HG02852 (cell line): ENCODE data around the gene NDUFB5.
"Not testable (repeated sequence)": the region's sequence is repeated elsewhere in the genome, so short reads cannot be mapped to it uniquely, and the experiment has no call there.

Experiments used
- ATAC-seq: cut with Tn5 transposase; IDR thresholded peaks from one replicate; pipeline ENCODE4 v1.9.1; 2021; ENCODE audit warnings: mild to moderate bottlenecking, moderate library complexity; ENCODE audit not compliant: unreplicated experiment

Gene NDUFB5

DNA sequence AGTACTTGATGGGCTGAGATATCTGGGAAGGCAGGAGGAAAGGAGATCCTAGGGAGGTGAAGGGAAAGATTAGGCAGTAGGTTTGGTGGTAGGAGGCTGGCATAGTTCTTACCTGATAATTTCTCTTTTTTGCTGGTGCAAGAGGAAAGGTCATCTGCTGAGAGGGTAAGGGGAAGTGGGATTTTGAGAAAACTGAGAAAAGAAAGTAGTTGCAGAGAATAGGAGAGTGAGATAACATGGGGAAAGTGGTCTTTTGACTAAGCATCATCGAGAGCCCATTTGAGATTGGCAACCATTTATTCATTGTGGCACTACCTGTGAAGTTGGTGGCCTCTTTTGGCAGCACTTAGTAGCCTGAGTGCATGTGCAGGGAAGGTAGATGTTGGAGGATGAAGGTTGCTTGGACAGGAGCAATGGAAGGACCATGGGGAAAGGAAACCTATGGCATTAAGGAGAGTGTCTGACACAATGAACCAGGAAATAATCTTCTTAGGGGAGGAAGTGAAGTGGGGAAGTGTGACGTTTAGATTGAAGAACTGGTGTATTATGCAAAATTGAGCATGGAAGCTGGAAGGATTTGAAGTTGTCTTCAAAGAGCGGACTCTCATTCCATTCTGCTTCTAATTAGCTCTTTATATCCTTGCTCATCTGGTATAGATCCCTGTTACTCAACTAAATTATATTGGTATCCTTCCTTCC is 26.3 kb downstream of the NDUFB5 start:
- ATAC-seq, result no peak

DNA sequence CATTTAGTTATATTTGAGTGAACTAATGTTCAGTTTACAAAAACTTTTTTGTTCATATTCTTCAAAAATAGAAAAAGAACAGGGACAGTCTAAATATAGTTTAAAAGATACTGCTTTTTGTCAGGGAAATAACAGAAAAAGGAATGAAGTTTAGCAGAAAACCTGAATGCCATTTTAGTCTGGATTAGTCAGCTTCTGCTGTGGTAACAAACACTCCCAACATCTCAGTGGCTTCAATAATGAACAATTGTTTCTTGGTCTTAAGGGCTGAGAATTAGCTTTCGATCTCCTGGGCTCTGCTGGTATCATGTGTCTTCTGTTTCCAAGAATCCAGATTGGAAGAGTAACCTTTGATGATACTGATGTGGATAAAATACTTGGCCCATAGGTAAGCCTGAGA is 35.9 kb downstream of the NDUFB5 start:
- ATAC-seq, result no peak

DNA sequence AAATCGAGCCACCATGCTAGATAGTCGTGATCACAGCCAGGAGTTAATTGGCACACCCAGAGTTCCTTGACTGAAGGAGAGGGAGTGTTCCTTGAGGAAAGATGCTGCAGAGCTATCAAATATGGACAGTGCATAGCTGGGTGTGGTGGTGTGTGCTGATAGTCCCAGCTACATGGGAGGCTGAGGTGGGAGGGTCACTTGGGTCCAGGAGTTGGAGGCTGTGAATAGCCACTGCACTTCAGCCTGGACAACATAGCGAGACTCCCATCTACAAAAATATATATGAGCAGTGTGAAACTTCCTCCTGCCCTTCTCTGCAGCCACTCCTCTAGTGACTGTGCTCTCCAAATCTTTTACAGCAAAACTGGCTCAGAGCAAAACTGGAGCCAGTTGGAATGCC is 38.3 kb downstream of the NDUFB5 start:
- ATAC-seq, result no peak

DNA sequence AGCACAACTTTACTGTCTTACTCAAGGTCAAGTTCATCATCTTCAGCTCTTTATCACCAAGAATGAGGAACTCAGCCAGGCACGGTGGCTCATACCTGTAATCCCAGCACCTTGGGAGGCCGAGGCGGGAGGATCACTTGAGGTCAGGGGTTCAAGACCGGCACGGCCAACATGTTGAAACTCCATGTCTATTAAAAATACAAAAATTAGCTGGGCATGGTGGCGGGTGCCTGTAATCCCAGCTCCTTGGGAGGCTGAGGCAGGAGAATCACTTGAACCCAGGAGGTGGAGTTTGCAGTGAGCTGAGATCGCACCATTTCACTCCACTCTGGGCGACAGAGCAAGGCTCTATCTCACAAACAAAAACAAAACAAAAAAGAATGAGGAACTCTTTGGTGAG is 39.2 kb downstream of the NDUFB5 start:
- not testable (repeated sequence) for ATAC-seq

DNA sequence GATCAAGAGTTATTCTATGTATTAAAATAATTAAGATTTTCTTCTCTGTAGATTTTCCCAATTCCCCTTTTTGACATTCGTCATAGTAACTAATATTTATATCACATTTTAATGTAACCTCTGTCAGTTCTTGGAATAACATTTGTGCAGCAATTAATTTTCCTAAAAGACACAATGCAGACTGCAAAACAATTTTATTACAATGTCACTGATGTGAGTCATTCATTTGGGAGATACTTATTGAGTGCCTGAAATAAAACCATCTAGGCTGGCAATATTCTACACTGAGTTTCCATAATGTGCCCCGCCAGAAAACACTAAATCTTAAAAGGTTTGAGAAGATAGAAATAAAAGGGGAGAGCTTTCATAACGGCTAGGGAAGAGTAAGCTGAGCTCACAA is 41.6 kb downstream of the NDUFB5 start:
- no peak for ATAC-seq

DNA sequence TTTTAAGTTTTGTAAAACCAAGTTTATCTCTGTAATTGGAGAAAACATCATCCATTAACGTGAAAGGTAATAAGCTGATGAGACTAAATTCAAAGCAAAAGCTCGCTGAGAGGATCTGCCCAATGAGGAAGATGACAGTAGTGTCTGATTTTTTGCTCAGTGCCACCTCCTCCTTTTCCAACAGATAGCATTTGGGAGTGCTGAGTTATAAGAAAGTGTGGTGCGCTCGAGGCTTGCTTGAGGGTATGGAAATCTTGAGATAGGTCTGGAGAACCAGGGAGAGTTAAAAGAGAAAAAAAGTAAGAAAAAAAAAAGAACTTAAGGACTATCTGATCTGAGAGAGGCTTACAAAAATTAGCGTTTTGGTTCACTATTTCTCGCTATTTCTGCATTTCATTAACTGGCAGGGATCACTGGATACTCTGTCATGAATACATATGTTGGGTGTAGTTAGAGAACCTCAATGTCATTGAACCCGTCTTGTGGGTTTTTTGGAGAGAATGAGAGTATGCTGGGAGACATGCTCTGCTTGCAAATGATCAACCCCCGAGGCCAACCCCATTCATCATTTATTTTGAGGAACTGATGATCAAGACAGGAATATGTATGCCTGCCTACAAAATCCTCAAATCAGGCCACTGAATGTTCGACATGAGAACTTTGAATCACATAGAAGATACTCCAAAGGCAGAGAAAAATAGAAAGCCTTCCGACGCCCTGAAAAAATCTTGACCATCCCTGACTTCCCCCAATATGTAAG is 47.3 kb downstream of the NDUFB5 start:
- ATAC-seq, result no peak

DNA sequence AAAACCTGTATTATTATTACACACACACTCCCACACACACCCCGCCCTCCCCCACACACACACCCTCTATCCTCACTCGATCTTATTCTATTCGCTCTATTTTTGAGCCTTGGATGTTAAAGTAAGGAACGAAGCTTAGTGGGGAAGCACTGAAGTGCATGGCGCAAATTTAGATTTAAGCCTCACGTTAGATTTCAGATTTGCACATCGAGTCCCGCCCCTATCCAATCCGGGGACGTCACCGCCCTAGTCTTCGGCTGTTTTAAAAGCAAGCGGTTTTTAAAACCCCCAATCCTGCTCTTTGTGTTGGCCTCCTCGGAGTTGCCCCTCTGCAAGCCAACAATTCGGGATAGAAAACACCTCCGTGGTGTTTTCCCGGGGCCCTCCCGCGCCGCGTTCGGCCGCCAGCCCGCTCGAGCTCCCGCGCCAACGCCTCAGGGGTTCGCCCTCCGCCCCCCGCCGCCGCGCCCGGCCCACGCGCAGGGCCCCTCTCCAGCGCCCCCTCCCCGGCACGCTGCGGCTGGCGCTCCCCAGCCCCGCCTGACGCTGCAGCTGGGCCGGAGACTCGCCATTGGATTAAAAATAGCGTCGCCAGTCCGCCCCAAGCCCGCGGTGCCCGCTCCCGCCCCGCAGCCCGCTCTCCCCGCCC is 48.0 kb downstream of the NDUFB5 start, which contains the start of gene USP13:
Gene USP13 (plus strand): TSS at position 594 of the 649 bp plus-strand sequence. CDS start 186 bp downstream, outside the sequence.
- peak; percentile 64 for ATAC-seq

DNA sequence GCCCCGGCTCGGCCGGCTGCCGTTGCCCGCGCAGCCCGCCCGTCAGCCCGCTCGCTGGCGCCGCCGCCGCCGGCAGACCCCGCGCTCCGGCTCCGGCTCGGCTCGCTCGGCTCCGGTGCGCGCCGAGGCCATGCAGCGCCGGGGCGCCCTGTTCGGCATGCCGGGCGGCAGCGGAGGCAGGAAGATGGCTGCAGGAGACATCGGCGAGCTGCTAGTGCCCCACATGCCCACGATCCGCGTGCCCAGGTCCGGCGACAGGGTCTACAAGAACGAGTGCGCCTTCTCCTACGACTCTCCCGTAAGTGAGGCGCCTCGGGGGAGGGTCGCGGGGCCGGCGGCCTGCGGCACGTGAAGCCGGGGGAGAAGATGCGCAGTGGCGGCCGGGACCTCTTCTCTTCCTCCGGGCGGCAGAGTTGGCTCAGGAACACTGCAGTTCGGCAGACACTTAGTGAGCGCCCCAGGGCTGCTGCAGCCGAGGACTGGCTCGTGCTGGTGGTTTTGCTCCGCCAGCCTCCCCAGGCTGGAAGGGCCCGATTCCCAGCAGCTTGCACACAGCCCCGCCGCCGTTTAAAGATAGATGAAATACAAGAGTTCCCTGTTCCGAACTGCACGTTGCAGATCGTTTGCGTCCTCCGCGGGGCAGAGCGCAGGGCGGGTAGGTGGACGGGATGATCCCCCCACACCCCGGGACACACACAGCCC is 48.7 kb downstream of the NDUFB5 start:
- peak; percentile 65 for ATAC-seq

DNA sequence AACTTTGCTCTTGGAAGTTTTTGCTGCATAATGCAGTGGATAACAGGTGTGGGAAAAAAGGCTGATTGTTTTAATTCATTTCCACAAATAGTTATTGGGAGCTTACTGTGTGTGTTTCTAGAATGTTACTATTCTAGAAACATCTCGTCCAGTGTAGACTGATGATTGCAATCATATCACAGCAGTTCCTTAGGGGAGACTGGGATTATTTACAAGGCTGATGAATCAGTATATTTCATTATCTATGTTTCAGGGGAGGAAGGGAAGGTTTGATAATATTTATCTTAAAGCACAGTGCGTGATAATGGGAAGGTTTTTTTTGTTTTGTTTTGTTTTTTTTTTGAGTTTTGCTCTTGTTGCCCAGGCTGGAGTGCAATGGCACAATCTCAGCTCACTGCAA is 50.6 kb downstream of the NDUFB5 start:
- no peak for ATAC-seq

DNA sequence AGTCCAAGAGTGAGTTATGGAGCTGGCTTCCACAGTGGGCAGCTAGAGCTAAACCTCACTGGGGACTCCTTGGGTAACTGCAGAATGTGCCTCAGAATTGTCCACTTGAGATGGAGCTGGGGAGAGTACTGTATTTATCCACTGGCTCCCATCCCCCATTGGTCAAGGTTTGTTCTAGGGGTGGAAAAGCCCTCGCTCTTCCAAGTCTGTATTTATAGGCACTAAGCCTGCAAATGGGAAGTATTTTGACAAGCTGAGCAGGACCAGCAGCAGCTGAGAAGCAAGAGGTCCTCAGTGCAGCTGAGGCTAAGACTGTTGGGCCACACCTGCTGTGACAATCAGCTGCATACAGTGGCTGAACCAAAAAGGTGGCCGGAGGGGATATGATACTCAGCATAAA is 54.0 kb downstream of the NDUFB5 start:
- no peak for ATAC-seq

DNA sequence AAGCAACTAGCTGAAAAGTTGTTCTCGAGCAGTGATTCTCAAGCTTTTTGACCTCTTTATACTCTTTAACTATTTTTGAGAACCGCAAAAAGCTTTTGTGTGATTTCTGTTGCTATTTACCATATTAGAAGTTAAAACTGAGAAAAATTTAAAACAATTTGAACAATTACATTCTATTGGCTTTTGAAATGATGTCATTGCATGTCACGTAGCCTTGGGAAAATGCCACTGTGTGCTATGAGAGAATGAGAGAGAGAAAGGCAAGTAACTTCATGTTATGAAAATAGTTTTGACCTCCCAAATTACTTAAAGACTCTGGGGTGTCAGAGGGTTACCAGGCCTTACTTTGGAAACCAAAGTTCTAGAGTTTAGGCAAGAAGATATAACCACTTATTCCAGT is 56.3 kb downstream of the NDUFB5 start:
- no peak for ATAC-seq

DNA sequence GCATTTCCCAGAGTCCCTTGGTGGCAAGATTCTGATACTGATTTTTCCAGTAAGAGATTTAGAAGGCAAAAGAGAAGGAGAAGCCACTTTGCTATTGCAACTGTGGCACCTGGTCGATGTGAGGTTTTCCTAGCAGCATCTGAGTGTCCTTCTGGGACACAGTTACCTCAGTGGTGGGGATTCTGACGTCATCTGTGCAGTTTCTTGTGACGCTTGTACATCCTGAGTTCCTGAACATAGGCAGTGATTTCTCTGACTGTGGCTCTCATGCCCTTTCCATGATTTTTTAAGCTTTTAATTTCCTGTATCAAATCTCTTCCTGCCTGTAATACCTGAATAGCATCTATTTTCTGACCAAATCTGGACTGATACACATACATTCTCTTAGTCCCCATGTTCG is 57.2 kb downstream of the NDUFB5 start:
- no peak for ATAC-seq

DNA sequence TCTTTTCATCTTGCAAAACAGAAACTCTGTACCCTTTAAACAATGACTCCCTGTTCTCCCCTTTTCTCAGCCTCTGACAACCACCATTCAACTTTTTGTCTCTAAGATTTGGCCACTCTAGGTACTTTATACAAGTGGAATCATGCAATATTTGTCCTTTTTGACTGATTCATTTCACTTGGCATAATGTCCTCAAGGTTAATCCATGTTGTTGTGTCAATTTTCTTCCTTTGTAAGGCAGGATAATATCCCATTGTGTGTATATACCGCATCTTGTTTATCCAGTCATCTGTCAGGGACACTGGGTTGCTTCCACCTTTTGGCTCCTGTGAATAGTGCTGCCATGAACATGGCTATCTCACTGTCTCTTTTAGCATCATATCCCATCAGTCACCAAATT is 58.5 kb downstream of the NDUFB5 start:
- no peak for ATAC-seq

DNA sequence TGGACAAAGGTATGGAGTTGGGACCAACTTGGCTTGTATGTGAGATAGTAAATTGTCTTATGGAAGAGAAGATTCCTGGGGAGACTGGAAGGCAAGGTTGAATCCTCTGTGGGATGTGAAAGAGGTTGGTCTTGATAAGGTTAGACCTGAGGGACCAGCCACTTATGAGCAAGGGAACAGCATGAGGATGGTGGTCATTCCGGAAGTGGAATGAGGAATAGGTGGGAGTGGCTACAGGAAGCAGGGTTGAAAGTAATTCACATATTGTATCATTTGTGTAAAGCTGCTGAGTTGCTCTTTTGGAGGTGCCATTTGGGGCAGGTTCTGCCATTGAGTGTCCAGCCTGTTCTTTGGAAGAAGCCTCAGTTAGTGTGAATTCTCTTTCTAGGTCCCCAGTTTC is 61.4 kb downstream of the NDUFB5 start:
- ATAC-seq, result no peak

DNA sequence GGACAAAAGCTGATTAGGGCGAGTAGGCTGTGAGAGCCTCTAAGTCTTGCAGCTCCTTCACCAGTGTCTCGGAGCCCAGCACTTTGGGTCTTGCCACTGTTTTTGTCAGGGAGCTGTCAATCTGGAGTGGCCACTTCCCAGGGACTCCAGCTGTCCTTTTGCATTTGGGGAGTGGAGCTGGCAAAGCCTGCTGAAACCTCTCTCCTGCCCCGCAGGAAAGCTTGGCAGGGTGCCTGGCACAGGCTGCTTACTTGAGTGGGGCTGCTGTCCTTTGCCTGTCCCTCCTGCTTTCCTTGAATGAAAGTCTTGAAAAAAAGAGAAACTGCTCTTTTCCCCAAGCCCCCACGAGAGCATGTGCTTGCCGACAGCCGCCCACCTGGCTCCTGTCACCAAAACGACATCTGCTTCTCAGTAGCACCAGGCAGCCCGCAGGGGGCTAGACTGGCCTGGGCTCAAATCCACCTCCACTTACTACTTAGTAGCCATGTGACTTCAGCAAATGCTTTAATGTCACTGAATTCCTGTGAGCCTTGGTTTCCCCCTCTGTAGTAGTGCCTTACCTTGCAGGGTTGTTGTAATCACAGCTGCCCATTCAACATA is 61.9 kb downstream of the NDUFB5 start:
- no peak for ATAC-seq

DNA sequence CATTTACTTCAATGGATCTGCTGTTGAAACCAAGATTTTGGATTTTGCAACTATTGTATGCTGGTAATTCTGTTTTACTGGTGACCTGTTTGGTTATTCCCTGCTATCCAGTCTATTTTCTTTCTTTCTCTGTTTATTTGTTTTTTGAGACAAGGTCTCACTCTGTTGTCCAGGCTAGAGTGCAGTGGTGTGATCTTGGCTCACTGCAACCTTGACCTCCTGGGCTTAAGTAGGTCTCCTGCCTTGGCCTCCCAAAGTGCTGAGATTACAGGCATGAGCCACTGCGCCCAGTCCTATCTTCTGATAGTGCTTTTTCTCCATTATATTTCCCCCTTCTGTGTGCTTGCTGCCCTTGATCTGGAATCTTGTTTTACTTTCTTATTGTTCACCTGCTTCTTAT is 63.8 kb downstream of the NDUFB5 start:
- no peak for ATAC-seq

DNA sequence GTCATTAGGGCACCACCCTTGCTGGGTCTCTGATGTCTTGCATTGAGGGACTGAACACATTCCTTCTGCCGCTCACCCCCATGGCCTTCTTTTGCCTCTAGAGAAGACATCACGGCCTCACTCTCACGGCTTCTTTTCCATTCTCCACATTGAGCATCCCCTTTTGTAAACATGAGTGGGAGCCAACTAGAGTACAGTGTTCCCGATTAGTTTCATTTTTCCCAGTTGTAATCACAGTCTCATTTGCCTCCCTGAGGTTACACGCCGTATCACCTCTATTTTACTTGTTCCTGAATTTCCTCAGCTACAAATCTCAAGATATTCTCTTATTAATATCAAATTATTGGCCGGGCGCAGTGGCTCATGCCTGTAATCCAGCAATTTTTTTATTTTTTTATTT is 65.7 kb downstream of the NDUFB5 start:
- ATAC-seq, result no peak

DNA sequence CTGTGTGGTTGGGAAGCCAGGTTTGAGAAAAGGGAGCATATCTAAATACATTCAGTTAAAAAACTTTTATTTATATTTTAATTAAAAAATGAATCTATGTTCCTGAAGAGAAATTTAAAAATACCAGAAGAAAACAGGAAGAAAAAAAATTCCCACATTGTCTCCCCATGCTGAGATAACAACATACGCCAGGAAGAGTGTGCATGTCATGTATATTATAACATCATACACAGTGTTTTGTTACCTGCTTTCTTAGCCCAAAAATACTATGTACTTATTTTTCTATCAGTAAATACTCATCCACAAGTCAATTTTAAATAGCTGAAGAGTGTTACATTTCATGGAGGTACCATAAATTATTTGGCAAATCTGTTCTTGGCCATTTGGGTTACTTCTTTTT is 66.7 kb downstream of the NDUFB5 start:
- no peak for ATAC-seq

DNA sequence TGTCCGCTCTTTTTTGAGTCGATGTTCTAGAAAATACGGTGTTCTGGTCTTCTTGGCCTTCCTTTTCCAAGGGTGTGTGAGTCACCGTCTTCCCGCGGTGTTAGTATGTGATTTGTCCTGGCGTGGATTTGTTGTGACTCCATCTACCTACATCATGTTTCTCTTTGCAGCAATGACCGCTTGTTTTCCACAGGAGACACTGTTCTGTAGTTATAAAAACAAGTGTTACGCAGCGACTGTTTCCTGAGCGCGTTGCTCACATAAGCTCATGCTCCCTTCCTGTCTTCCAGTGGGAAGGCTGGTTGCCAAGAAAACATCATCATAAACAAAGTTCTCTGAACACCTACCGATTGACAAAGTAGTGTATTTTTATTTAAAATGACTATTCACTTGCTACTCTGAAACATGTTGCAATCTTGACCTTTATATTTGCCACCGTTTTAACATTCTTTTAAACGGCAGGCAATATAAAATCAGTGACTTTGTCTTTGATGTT is 67.2 kb downstream of the NDUFB5 start:
- ATAC-seq, result no peak

DNA sequence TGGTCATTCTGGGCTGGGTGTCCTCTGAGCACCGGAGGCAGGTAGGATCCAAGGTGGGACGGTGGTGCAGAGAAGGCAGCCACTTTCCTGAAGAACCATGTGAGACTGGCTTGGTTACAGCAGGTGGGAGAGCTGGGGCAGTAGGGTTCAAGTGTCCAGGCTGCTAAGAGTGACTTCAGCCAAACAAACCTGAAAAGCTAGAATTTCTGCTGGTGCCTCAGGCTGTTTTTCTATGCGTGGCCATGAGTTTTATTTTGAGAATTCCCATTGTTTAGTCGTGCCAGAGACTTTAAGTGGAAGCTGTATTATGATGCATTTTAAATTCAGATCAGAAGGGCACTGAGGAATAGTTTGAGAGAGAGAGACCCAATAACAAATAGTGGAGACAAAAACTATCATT is 68.3 kb downstream of the NDUFB5 start:
- no peak for ATAC-seq

DNA sequence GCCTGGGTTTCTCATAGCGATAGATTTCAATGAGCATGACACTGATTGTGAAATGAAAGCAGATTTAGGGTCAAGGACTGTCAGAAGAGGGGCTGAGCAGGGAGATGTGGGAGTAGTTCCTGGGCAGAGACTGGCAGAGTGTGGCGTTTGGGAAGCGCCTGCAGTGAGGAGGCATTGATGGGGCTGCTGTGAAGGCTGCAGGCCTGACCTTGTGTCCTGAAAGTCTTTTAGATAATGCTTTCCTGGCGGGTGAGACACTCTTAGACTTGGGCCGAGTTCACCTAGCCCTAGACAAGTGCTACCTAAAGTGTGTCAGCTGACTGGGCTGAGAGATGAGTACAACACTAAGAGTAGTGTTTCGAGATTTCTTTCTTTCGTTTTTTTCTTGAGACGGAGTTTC is 68.9 kb downstream of the NDUFB5 start:
- no peak for ATAC-seq
